ENCODE measurements around the gene KCTD18. TPM values are rescaled to one million over a fixed set of nuclear protein-coding genes. Genes with fewer than 3 reads are reported as not detected.

The KCTD18 gene
- total RNA-seq, 2 experiments from 2014 or later, result 18.9 to 19.8 TPM

GRCh38 chr2:200452377-200452776, 57.5 kb downstream of the KCTD18 start:
- intact Hi-C loops (cut with DNase I, micrococcal nuclease), result no loop called here
- ChIA-PET POLR2A (no interaction called here), CTCF (no interaction called here)
- H3K27ac ChIP-seq (ENCODE audit: low read depth in 1 of 2, low read length in 2 of 2), result no peak overlapping the region
- DNase-seq, result no peak
- no peak overlapping the region for H3K27ac Mint-ChIP-seq
- no peak overlapping the region for H3K4me3 ChIP-seq (ENCODE audit: low read length)
- no peaks in the 10 kb centered on the region for H3K36me3 Mint-ChIP-seq (ENCODE audit: low read depth)
- no peaks in the 10 kb centered on the region for H3K27me3 ChIP-seq (ENCODE audit: control insufficient read depth in 1 of 2, insufficient read depth in 2 of 2, low read length in 2 of 2)
- ATAC-seq (ENCODE audit: poor library complexity), result no peak
- H3K4me1 ChIP-seq (ENCODE audit: insufficient read depth, low read length), result peaks cover 15% of the 10 kb centered on the region
- no peaks in the 10 kb centered on the region for H3K27me3 Mint-ChIP-seq
- no peaks in the 10 kb centered on the region for H3K36me3 ChIP-seq (ENCODE audit: insufficient read depth, low read length)
- no peak overlapping the region for H3K4me3 Mint-ChIP-seq
- H3K9me3 ChIP-seq (ENCODE audit: control insufficient read depth in 1 of 2, insufficient read depth in 1 of 2, low read length in 2 of 2), result no peaks in the 10 kb centered on the region
- TF ChIP-seq CTCF (IDR thresholded peaks at IDR 0.05), result no peak
- H3K4me1 Mint-ChIP-seq (ENCODE audit: low read depth), result peaks cover 14% of the 10 kb centered on the region
- no peaks in the 10 kb centered on the region for H3K9me3 Mint-ChIP-seq

- Histone ChIP-seq H3K9me3 (ENCODE audit: control insufficient read depth in 1 of 2, insufficient read depth in 1 of 2, low read length in 2 of 2) (no peaks in the 10 kb centered on the region), H3K27ac (ENCODE audit: low read depth in 1 of 2, low read length in 2 of 2) (no peak overlapping the region), H3K27me3 (ENCODE audit: control insufficient read depth in 1 of 2, insufficient read depth in 2 of 2, low read length in 2 of 2) (no peaks in the 10 kb centered on the region), H3K4me3 (ENCODE audit: low read length) (no peak overlapping the region), H3K4me1 (ENCODE audit: insufficient read depth, low read length) (peaks cover 13% of the 10 kb centered on the region), H3K36me3 (ENCODE audit: insufficient read depth, low read length) (no peaks in the 10 kb centered on the region)
- no peak overlapping the region for H3K4me3 Mint-ChIP-seq
- ChIA-PET POLR2A (no interaction called here), CTCF (no interaction called here)
- no peak overlapping the region for H3K27ac Mint-ChIP-seq
- H3K9me3 Mint-ChIP-seq, result no peaks in the 10 kb centered on the region
- no peak for TF ChIP-seq CTCF (IDR thresholded peaks at IDR 0.05)
- no peak for ATAC-seq (ENCODE audit: poor library complexity)
- no peaks in the 10 kb centered on the region for H3K27me3 Mint-ChIP-seq
- intact Hi-C loops (cut with DNase I, micrococcal nuclease), result no loop called here
- DNase-seq, result no peak
- peaks cover 9% of the 10 kb centered on the region for H3K4me1 Mint-ChIP-seq (ENCODE audit: low read depth)
- no peaks in the 10 kb centered on the region for H3K36me3 Mint-ChIP-seq (ENCODE audit: low read depth)
These were observed 58.4 kb downstream of the KCTD18 start for GRCh38 chr2:200451511-200451910.

GRCh38 chr2:200450288-200450687, 59.6 kb downstream of the KCTD18 start:
- DNase-seq (no peak), ATAC-seq (ENCODE audit: poor library complexity) (no peak)
- ChIA-PET CTCF (no interaction called here), POLR2A (no interaction called here)
- Histone ChIP-seq H3K9me3 (ENCODE audit: control insufficient read depth in 1 of 2, insufficient read depth in 1 of 2, low read length in 2 of 2) (no peaks in the 10 kb centered on the region), H3K36me3 (ENCODE audit: insufficient read depth, low read length) (no peaks in the 10 kb centered on the region), H3K4me3 (ENCODE audit: low read length) (no peak overlapping the region), H3K27ac (ENCODE audit: low read depth in 1 of 2, low read length in 2 of 2) (no peak overlapping the region), H3K27me3 (ENCODE audit: control insufficient read depth in 1 of 2, insufficient read depth in 2 of 2, low read length in 2 of 2) (no peaks in the 10 kb centered on the region), H3K4me1 (ENCODE audit: insufficient read depth, low read length) (peaks cover 2% of the 10 kb centered on the region)
- Mint-ChIP-seq H3K27me3 (no peaks in the 10 kb centered on the region), H3K4me3 (no peak overlapping the region), H3K36me3 (ENCODE audit: low read depth) (no peaks in the 10 kb centered on the region), H3K9me3 (no peaks in the 10 kb centered on the region), H3K27ac (no peak overlapping the region), H3K4me1 (ENCODE audit: low read depth) (no peaks in the 10 kb centered on the region)
- intact Hi-C loops (cut with DNase I, micrococcal nuclease), result no loop called here
- no peak for TF ChIP-seq CTCF (IDR thresholded peaks at IDR 0.05)

Measured in CD4-positive, alpha-beta T cell (primary cell).